SU-DHL-6 (cell line): Measurements from ENCODE around the gene LATS2.

ENCODE experiments used
- EZH2phosphoT487 ChIP-seq: fragments of 200-600 bp; sonication (generic), shearing (Covaris generic); conservative IDR thresholded peaks from 2 replicates; pipeline ENCODE4 v1.6.1; 2018; ENCODE audit warnings: mild to moderate bottlenecking, antibody characterized with exemption, low read length, moderate library complexity, mixed read lengths
- TF ChIP-seq, protein P1 (sequence below): fragments of 200-600 bp; sonication (generic); IDR thresholded peaks from one replicate; pipeline ENCODE4 v1.5.1; 2017; ENCODE audit warnings: antibody characterized with exemption, mild to moderate bottlenecking, low read length, moderate library complexity; ENCODE audit not compliant: insufficient read depth, poor library complexity, severe bottlenecking

DNA sequence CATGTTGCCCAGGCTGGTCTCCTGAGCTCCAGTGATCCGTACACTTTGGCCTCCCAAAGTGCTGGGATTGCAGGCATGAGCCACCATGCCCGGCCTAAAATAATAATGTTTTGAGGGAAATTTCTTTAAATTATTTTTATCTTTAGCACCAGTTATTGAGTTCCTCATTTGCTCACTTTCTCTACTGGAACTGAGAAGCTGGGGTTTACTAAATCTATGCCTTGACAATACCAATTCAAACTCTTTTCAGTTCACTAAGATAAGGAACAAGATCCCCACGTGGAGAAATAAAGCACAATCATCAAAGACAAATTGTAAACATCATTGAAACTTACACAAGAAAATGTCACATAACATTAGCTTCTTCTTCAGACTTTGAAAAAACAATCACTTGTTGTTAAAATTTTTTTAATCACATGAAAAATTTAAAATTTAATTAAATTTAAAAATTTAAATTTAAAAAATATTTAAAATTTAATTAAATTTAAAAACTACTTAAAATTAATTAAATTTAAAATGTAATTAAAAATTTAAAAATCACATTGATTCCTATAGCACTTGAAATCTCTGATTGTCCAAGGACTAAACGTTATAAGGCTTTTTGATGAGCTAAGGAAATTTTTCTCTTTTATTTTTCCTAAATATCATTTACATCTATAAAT is 133.7 kb downstream of the LATS2 start:
- TF ChIP-seq, protein P1, sequence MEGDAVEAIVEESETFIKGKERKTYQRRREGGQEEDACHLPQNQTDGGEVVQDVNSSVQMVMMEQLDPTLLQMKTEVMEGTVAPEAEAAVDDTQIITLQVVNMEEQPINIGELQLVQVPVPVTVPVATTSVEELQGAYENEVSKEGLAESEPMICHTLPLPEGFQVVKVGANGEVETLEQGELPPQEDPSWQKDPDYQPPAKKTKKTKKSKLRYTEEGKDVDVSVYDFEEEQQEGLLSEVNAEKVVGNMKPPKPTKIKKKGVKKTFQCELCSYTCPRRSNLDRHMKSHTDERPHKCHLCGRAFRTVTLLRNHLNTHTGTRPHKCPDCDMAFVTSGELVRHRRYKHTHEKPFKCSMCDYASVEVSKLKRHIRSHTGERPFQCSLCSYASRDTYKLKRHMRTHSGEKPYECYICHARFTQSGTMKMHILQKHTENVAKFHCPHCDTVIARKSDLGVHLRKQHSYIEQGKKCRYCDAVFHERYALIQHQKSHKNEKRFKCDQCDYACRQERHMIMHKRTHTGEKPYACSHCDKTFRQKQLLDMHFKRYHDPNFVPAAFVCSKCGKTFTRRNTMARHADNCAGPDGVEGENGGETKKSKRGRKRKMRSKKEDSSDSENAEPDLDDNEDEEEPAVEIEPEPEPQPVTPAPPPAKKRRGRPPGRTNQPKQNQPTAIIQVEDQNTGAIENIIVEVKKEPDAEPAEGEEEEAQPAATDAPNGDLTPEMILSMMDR: no peak
- no peak for TF ChIP-seq EZH2phosphoT487
